ENCODE results near the gene HOMER3.
A peak's percentile ranks its signal among the peaks of the same experiment; 100 is the strongest.

HOMER3 gene

DNA sequence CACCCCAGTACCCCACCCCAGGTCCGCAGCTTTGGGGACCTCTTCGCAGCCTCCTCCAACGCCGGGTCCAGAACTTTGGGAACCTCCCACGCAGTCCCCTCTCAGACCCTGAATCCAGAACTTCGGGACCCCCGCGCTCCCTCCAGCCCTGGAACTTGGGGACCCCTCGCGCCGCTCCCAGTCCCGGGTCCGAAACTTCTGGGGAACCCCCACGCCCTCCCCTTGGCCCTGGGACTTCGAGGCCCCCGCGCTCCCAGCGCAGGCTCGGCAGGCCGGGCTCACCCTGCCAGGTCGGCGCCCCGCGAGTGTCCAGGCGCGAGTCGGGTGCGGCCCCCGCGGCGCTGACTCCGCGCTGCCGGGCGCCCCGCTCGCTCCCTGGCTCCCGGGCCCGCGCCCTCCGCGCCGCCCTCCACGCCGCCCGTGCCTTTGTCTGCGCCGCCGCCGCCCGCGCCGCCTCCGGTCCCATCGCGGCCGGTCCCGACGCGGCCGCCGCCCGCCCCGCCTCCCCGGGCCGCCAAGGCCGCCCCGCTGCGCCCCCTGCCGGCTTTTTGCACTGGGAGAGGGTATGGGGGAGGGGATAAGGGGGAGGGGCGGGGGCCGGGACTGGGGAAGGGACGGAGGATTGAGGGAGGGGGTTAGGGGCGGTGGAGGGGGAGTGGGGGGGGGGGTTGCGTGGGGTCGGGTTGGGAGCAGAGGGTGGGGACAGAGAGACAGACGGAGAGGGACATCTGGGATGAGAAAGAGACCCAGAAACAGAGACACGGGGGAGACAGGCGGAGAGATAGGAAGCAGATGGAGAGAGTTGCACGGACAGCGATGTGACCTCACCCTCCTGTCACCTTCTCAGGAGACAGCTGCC is at the start of gene HOMER3:
TSS of gene HOMER3 (minus strand) at position 449 of the 859 bp plus-strand sequence. CDS start 2,235 bp downstream, outside the sequence.
- DNase-seq = peak; percentile 83

GRCh38 chr19:18990128-18990708 is 49.2 kb upstream of the HOMER3 start:
- DNase-seq = no peak

- no peak for DNase-seq
These were observed 48.3 kb upstream of the HOMER3 start for GRCh38 chr19:18989316-18989715.

DNA sequence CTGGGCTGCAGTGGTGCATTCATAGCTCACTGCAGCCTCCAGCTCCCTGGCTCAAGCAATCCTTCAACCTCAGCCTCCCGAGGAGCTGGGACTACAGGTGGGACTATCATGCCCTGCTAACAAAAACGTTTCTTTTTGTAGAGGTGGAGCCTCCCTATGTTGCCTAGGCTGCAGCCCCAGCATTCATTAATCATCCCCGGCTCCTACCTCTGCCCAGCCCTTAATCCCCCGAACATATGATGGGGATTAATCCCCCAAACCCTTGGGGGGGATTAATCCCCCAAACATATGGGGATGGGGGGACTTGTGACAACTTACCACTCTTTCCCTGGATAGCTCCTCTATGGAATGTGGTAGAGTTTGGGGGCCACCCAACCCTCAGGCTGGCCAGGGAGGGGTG is 46.4 kb upstream of the HOMER3 start:
- no peak for DNase-seq

DNA sequence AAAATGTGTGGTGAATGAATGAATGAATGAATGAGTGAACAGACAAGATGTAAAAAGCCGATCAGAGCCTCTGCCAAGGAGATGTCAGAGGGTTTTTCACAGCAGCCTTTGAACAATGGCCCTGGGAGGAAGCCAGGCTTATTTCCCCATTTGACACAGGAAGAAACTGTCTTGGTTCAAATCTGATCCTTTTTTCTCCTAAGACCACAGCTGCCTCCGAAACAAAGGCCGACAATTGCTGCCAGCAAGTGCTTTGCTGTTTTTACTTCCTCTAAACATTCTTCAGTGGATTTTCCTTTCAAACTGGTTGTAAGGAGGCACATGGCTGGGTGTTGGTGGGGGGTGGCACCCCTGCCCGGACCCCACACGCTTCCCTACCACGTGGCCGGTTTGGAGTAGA is 44.2 kb upstream of the HOMER3 start:
- no peak for DNase-seq

- no peak for DNase-seq
These were observed 43.2 kb upstream of the HOMER3 start for GRCh38 chr19:18984251-18984650.

GRCh38 chr19:18982669-18983068 is 41.7 kb upstream of the HOMER3 start:
- no peak for DNase-seq

DNA sequence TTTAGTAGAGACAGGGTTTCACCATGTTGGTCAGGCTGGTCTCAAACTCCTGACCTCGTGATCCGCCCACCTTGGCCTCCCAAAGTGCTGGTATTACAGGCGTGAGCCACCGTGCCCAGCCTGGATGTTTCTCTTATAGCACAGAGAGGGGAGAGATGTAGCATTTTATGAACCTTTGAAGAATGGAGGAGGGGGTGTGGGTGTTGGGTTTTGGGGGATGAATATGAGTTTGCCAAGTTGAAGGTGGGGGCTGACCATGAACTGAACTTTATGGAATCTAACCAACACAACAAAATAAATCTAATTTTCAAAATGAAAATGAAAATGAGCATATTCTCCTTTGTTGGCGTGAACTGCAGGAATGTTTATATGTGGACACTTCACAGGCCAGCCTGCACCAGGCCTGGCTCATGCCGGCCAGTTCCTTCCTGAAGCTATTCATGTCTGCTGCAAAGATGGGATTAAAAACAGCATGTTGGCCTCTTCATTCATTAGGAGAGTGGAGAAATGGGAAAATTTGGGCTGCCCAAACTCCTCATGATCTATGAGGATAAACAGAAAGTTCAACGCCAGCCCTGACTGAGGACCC is 39.5 kb upstream of the HOMER3 start:
- no peak for DNase-seq

GRCh38 chr19:18978616-18979015 is 37.6 kb upstream of the HOMER3 start:
- no peak for DNase-seq

DNA sequence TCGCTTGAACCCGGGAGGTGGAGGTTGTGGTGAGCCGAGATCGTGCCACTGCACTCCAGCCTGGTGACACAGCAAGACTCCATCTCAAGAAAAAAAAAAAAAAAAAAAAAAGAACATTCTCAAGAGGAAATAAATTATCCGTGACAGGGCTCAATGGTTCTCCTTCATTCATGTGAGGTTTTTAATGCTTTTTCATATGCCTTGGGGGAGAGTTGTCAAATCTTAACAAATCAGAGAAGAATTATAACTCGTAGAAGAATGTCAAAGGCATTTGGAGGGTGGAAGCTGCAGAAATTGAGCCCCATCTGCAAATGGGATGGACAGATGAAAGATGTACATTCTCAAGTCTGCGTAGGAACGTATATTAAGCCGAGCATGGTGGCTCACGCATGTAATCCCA is 34.9 kb upstream of the HOMER3 start:
- DNase-seq = no peak

- DNase-seq = no peak
These were observed 34.0 kb upstream of the HOMER3 start for GRCh38 chr19:18975011-18975410.

GRCh38 chr19:18972851-18973250 is 31.8 kb upstream of the HOMER3 start:
- DNase-seq = no peak

GRCh38 chr19:18972301-18972811 is 31.3 kb upstream of the HOMER3 start:
- no peak for DNase-seq

GRCh38 chr19:18969931-18970659 is 29.1 kb upstream of the HOMER3 start:
- DNase-seq = no peak

GRCh38 chr19:18967358-18968146 is 26.5 kb upstream of the HOMER3 start:
- DNase-seq = no peak

DNA sequence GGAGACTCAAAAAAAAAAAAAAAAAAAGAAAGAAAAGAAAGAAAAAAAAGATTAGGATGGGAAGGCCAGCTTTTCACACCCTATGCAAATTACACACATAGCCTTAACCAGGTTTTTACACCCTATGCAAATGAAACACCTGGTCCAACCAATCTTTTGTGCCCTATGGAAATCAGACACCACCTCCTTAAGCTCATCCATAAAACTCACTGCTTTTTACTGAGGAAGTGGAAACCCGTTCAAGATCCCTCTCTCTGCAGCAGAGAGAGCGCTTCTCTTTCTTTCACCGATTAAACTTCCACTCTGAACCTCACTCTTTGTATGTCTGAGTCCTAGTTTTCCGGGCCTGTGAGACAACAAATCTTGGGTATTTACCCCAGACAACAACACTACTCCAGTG is 25.3 kb upstream of the HOMER3 start:
- DNase-seq = no peak

- DNase-seq = no peak
These were observed 23.1 kb upstream of the HOMER3 start for GRCh38 chr19:18964121-18964520.

- DNase-seq = peak; percentile 14
These were observed 21.0 kb upstream of the HOMER3 start for GRCh38 chr19:18961767-18962620.

DNA sequence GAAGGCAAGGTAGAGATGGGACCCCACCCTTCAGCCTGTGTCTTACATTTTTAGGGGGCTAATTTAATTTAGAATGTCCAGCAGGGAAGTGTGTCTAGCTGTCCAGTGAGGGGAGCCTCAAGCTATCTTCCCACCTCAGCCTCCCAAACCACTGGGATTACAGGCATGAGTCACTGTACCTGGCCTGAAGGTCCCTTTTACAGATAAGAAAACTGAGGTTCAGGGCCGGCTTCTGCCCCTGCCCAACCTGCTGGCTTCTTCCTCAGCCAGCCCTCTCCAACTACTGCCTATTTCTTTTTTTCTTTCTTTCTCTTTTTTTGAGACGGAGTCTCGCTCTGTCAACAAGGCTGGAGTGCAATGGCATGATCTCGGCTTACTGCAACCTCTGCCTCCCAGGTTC is 19.4 kb upstream of the HOMER3 start:
- no peak for DNase-seq

- DNase-seq = no peak
These were observed 14.0 kb upstream of the HOMER3 start for GRCh38 chr19:18955042-18955441.

DNA sequence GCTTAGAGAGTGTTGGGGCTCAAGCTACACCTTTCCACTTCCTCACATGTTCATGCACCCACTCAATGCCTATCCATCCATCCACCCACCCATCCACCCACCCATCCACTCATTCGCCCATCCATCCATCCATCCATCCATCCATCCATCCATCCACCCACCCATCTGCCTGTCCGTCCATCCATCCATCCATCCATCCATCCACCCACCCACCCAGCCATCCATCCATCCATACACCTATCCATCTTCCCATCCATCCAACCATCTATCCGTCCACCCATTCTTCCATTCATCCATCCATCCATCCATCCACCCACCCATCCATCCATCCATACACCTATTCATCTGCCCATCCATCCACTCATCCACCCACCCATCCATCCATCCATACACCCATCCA is 13.1 kb upstream of the HOMER3 start:
- DNase-seq = no peak

Data from stimulated activated CD4-positive, alpha-beta T cell treated with anti-CD3 and anti-CD28 coated beads, Interleukin-4, amount 100 ng/mL, for 1 hour (primary cell).